H9 (cell line): Measurements from ENCODE around the gene GPR107. TPM values are rescaled to one million over a fixed set of nuclear protein-coding genes. Genes with fewer than 3 reads are reported as not detected.

Experiments
- DNase-seq: peaks from one replicate; pipeline ENCODE4 v3.0.0-alpha.2; 2017
- H2AFZ ChIP-seq: one replicate; pipeline ENCODE4 v1.6.1; 2013; ENCODE audit warnings: mild to moderate bottlenecking, low read length, control low read depth, moderate library complexity
- H2AK5ac ChIP-seq: 2 replicates; pipeline ENCODE4 v1.6.1; 2013; ENCODE audit warnings: low read length, control low read depth, mixed read lengths; ENCODE audit not compliant: insufficient read length
- H2BK120ac ChIP-seq: one replicate; pipeline ENCODE4 v1.6.1; 2013; ENCODE audit warnings: low read depth, mild to moderate bottlenecking, low read length, control low read depth, inconsistent platforms; ENCODE audit not compliant: poor library complexity, severe bottlenecking
- H2BK12ac ChIP-seq: 2 replicates; pipeline ENCODE4 v1.6.1; 2013; ENCODE audit warnings: low read length, control low read depth, mixed read lengths, low read depth; ENCODE audit not compliant: insufficient read length
- H2BK15ac ChIP-seq: 2 replicates; pipeline ENCODE4 v1.6.1; 2013; ENCODE audit warnings: low read depth, low read length, control low read depth
- H2BK20ac ChIP-seq: one replicate; pipeline ENCODE4 v1.6.1; 2013; ENCODE audit warnings: low read depth, mild to moderate bottlenecking, low read length, control low read depth, inconsistent platforms; ENCODE audit not compliant: poor library complexity, severe bottlenecking
- H2BK5ac ChIP-seq: 2 replicates; pipeline ENCODE4 v1.6.1; 2013; ENCODE audit warnings: low read length, control low read depth, mixed read lengths; ENCODE audit not compliant: insufficient read length
- H3K14ac ChIP-seq: 2 replicates; pipeline ENCODE4 v1.6.1; 2013; ENCODE audit warnings: low read length, control low read depth; ENCODE audit not compliant: insufficient read depth
- H3K18ac ChIP-seq: 2 replicates; pipeline ENCODE4 v1.6.1; 2013; ENCODE audit warnings: low read depth, mild to moderate bottlenecking, mixed read lengths, low read length, control low read depth; ENCODE audit not compliant: insufficient read length
- H3K23ac ChIP-seq: 2 replicates; pipeline ENCODE4 v1.6.1; 2013; ENCODE audit warnings: low read length, control low read depth, mixed read lengths, low read depth; ENCODE audit not compliant: insufficient read length
- H3K23me2 ChIP-seq: 2 replicates; pipeline ENCODE4 v1.6.1; 2013; ENCODE audit warnings: low read depth, mild to moderate bottlenecking, mixed read lengths, low read length, control low read depth; ENCODE audit not compliant: insufficient read length, poor library complexity, severe bottlenecking
- H3K27ac ChIP-seq: 2 replicates; pipeline ENCODE4 v1.5.1; 2013; ENCODE audit warnings: low read length, control low read depth, mixed read lengths, low read depth; ENCODE audit not compliant: insufficient read length
- H3K27me3 ChIP-seq: 2 replicates; pipeline ENCODE4 v1.6.1; 2013; ENCODE audit warnings: low read length, control low read depth, inconsistent platforms; ENCODE audit not compliant: insufficient read depth
- H3K4ac ChIP-seq: 2 replicates; pipeline ENCODE4 v1.6.1; 2013; ENCODE audit warnings: low read depth, mild to moderate bottlenecking, control low read depth, inconsistent platforms, low read length, moderate library complexity
- H3K4me1 ChIP-seq: 2 replicates; pipeline ENCODE4 v1.6.1; 2013; ENCODE audit warnings: low read length, control low read depth, inconsistent platforms; ENCODE audit not compliant: insufficient read depth
- H3K4me2 ChIP-seq: 2 replicates; pipeline ENCODE4 v1.6.1; 2013; ENCODE audit warnings: low read length, control low read depth, mixed read lengths; ENCODE audit not compliant: insufficient read length, insufficient read depth
- H3K56ac ChIP-seq: 2 replicates; pipeline ENCODE4 v1.6.1; 2013; ENCODE audit warnings: low read depth, mild to moderate bottlenecking, mixed read lengths, low read length, control low read depth; ENCODE audit not compliant: insufficient read length
- H3K79me1 ChIP-seq: 2 replicates; pipeline ENCODE4 v1.6.1; 2013; ENCODE audit warnings: low read depth, mild to moderate bottlenecking, moderate library complexity, low read length, control low read depth, inconsistent platforms; ENCODE audit not compliant: insufficient read depth, poor library complexity, severe bottlenecking
- H3K79me2 ChIP-seq: 2 replicates; pipeline ENCODE4 v1.6.1; 2013; ENCODE audit warnings: low read length, control low read depth, inconsistent platforms; ENCODE audit not compliant: insufficient read depth
- H3K9ac ChIP-seq: 2 replicates; pipeline ENCODE4 v1.6.1; 2013; ENCODE audit warnings: low read length, control low read depth, mixed read lengths; ENCODE audit not compliant: insufficient read length; ENCODE audit errors: extremely low read depth
- H3K9me3 ChIP-seq: one replicate; pipeline ENCODE4 v1.6.1; 2013; ENCODE audit warnings: low read depth, low read length, inconsistent platforms; ENCODE audit not compliant: control insufficient read depth
- H3T11ph ChIP-seq: one replicate; pipeline ENCODE4 v1.6.1; 2013; ENCODE audit warnings: mild to moderate bottlenecking, low read length, control low read depth, inconsistent platforms
- H4K20me1 ChIP-seq: one replicate; pipeline ENCODE4 v1.6.1; 2013; ENCODE audit not compliant: control insufficient read depth, insufficient read length, insufficient read depth
- H4K5ac ChIP-seq: 2 replicates; pipeline ENCODE4 v1.6.1; 2013; ENCODE audit warnings: low read depth, mild to moderate bottlenecking, mixed read lengths, low read length, control low read depth; ENCODE audit not compliant: insufficient read length
- H4K8ac ChIP-seq: replicated peaks from 2 replicates; pipeline ENCODE4 v1.6.1; 2013; ENCODE audit warnings: low read length, control low read depth, mixed read lengths, low read depth; ENCODE audit not compliant: insufficient read length
- H4K91ac ChIP-seq: 2 replicates; pipeline ENCODE4 v1.6.1; 2013; ENCODE audit warnings: low read depth, mild to moderate bottlenecking, moderate library complexity, mixed read lengths, low read length, control low read depth; ENCODE audit not compliant: insufficient read length
- H3K27ac Mint-ChIP-seq, 3 experiments: 2 replicates in 2 of 3; 3 replicates in 1 of 3; pipeline ENCODE4 v1.8.0; 2020 to 2021; ENCODE audit warnings: mixed read lengths in 3 of 3, mild to moderate bottlenecking in 1 of 3, moderate library complexity in 1 of 3
- H3K27me3 Mint-ChIP-seq: 2 replicates; pipeline ENCODE4 v1.8.0; 2021; ENCODE audit warnings: low read depth, mild to moderate bottlenecking, moderate library complexity, mixed read lengths
- H3K36me3 Mint-ChIP-seq, 3 experiments: 2 replicates in 2 of 3; 3 replicates in 1 of 3; pipeline ENCODE4 v1.8.0; 2020 to 2021; ENCODE audit warnings: low read depth in 3 of 3, mixed read lengths in 3 of 3; ENCODE audit not compliant: insufficient read depth in 1 of 3
- H3K4me1 Mint-ChIP-seq, 2 experiments: 2 replicates each; pipeline ENCODE4 v1.8.0; 2020; ENCODE audit warnings: mixed read lengths in 2 of 2
- H3K4me3 Mint-ChIP-seq, 2 experiments: 2 replicates in 1 of 2; 3 replicates in 1 of 2; pipeline ENCODE4 v1.8.0; 2020 to 2021; ENCODE audit warnings: mild to moderate bottlenecking in 2 of 2, mixed read lengths in 2 of 2, moderate library complexity in 1 of 2
- H3K9me3 Mint-ChIP-seq, 2 experiments: 2 replicates in 1 of 2; 3 replicates in 1 of 2; pipeline ENCODE4 v1.8.0; 2020; ENCODE audit warnings: mild to moderate bottlenecking in 2 of 2, mixed read lengths in 2 of 2, moderate library complexity in 1 of 2
- WGBS: extraction: QIAGEN DNeasy Blood & Tissue Kit; methylation state at CpG from one replicate; pipeline ENCODE4 v1.1.7; 2013; ENCODE audit warnings: missing lambda C conversion rate, low lambda C conversion rate, mixed read lengths; ENCODE audit not compliant: insufficient read length; ENCODE audit errors: extremely low coverage; 5-methylcytosine and 5-hydroxymethylcytosine counted together
- total RNA-seq: library from RNA; stranded (reverse); gene quantifications from 2 replicates; pipeline ENCODE4 v1.2.1, GENCODE V29; 2021
- TF ChIP-seq, protein P1 (sequence below): fragments of 200-600 bp; sonication (generic); conservative IDR thresholded peaks from 3 replicates; pipeline ENCODE4 v1.8.0; 2021; ENCODE audit warnings: antibody characterized with exemption, mild to moderate bottlenecking

The GPR107 gene
- total RNA-seq, 1 experiment from 2014 or later = 38.0 TPM

DNA sequence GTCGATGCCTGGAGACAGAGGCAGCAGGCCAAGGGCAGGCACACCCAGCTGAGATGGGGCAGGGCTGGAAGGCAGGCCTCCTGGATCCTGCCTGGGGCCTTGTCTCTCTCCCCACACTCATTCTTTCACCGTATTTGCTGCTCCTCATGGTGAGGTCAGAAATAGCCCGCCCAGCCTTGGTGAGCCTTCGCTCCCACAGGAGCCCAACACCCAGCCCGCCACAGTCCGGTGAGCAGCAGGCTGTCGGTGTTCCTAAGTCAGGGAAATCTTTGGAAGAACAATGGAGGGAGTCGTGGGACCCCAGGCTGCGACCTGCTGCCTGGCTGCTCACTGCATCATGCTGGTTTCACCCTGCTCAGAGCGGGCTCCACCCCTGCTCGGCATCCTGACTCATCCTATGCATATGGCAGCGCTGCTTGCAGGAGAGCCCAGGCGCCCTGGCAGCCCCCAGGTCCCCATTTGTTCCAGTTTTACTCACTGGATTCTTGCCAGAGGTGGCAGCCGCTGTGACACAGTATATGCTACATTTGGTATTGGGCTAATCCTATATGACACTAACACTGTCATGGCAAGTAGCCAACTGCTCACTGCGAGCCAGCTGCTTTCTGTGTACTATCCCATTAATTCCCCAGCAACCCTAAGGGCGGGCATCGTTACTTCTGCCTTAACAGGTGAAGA, 65.3 kb downstream of the GPR107 start:
- TF ChIP-seq, protein P1, sequence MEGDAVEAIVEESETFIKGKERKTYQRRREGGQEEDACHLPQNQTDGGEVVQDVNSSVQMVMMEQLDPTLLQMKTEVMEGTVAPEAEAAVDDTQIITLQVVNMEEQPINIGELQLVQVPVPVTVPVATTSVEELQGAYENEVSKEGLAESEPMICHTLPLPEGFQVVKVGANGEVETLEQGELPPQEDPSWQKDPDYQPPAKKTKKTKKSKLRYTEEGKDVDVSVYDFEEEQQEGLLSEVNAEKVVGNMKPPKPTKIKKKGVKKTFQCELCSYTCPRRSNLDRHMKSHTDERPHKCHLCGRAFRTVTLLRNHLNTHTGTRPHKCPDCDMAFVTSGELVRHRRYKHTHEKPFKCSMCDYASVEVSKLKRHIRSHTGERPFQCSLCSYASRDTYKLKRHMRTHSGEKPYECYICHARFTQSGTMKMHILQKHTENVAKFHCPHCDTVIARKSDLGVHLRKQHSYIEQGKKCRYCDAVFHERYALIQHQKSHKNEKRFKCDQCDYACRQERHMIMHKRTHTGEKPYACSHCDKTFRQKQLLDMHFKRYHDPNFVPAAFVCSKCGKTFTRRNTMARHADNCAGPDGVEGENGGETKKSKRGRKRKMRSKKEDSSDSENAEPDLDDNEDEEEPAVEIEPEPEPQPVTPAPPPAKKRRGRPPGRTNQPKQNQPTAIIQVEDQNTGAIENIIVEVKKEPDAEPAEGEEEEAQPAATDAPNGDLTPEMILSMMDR = no peak
- no peak overlapping the region for H3K9ac ChIP-seq
- no peaks in the 10 kb centered on the region for H3K9me3 Mint-ChIP-seq
- H2AK5ac ChIP-seq = no peak overlapping the region
- no peak overlapping the region for H3K4me3 Mint-ChIP-seq
- no peak overlapping the region for H3K23ac ChIP-seq
- H3K4me2 ChIP-seq = no peak overlapping the region
- H3K36me3 Mint-ChIP-seq = peaks cover 0 to 36% (median 10%) of the 10 kb centered on the region in 3 experiments; a peak in 5 of 7 replicates
- no peak overlapping the region for H3K56ac ChIP-seq
- H3T11ph ChIP-seq = no peak overlapping the region
- no peaks in the 10 kb centered on the region for H3K23me2 ChIP-seq
- no peak overlapping the region for H2BK12ac ChIP-seq
- no peak overlapping the region for H4K5ac ChIP-seq
- H3K4me1 Mint-ChIP-seq = peaks cover 37 to 44% of the 10 kb centered on the region in 2 experiments
- 0 out of 2 replicates have a peak overlapping the region, but pooled peaks have one; percentile 18 for H3K14ac ChIP-seq
- H3K27ac Mint-ChIP-seq = peak overlapping the region; percentile 36 to 96 (median 84)
- H2BK120ac ChIP-seq = no peak overlapping the region
- H3K27me3 ChIP-seq = no peaks in the 10 kb centered on the region
- no peak overlapping the region for H2BK15ac ChIP-seq
- H4K8ac ChIP-seq = no peak overlapping the region
- no peaks in the 10 kb centered on the region for H4K20me1 ChIP-seq
- peak; percentile 74 for DNase-seq
- no peak overlapping the region for H2BK20ac ChIP-seq
- no CpG with 5 or more reads among the region's 17 CpGs for WGBS
- no peaks in the 10 kb centered on the region for H3K9me3 ChIP-seq
- no peaks in the 10 kb centered on the region for H3K79me1 ChIP-seq
- no peak overlapping the region for H3K4ac ChIP-seq
- no peak overlapping the region for H3K27ac ChIP-seq
- peaks cover 10% of the 10 kb centered on the region; the same call in 1 of the 2 replicates for H3K4me1 ChIP-seq
- H3K27me3 Mint-ChIP-seq = no peaks in the 10 kb centered on the region
- no peak overlapping the region for H2AFZ ChIP-seq
- H4K91ac ChIP-seq = no peak overlapping the region
- H3K79me2 ChIP-seq = no peaks in the 10 kb centered on the region
- H2BK5ac ChIP-seq = no peak overlapping the region
- H3K18ac ChIP-seq = no peak overlapping the region
